Loucy (cell line): ENCODE data around the gene NBPF1.
"Not testable (repeated sequence)": the region's sequence is repeated elsewhere in the genome, so short reads cannot be mapped to it uniquely, and the experiment has no call there.

Experiments used
- H2AFZ ChIP-seq: fragments of 200-600 bp; sonication (generic); 2 replicates; pipeline ENCODE4 v1.6.0; 2016; ENCODE audit warnings: antibody characterized with exemption, mild to moderate bottlenecking, low read length, moderate library complexity
- H3F3A ChIP-seq: fragments of 200-600 bp; 2 replicates; pipeline ENCODE4 v1.6.0; 2016; ENCODE audit warnings: antibody characterized with exemption, low read depth, mild to moderate bottlenecking
- H3K27me3 ChIP-seq: fragments of 200-600 bp; sonication (generic); 2 replicates; pipeline ENCODE4 v1.6.1; 2014; ENCODE audit warnings: low read length, mild to moderate bottlenecking; ENCODE audit not compliant: insufficient read depth, poor library complexity, severe bottlenecking
- H3K36me3 ChIP-seq: fragments of 200-600 bp; sonication (generic); 2 replicates; pipeline ENCODE4 v1.6.1; 2016; ENCODE audit warnings: low read length; ENCODE audit not compliant: insufficient read depth
- H3K4me1 ChIP-seq: fragments of 200-600 bp; sonication (generic); 2 replicates; pipeline ENCODE4 v1.5.1; 2014; ENCODE audit warnings: low read length, mild to moderate bottlenecking; ENCODE audit not compliant: insufficient read depth, poor library complexity, severe bottlenecking
- H3K4me2 ChIP-seq: fragments of 200-600 bp; sonication (generic); 2 replicates; pipeline ENCODE4 v1.6.0; 2014; ENCODE audit warnings: antibody characterized with exemption, low read length, low read depth, mild to moderate bottlenecking; ENCODE audit not compliant: poor library complexity, severe bottlenecking
- H3K4me3 ChIP-seq: fragments of 200-600 bp; sonication (generic); 2 replicates; pipeline ENCODE4 v1.5.1; 2014; ENCODE audit warnings: low read length, mild to moderate bottlenecking, mixed read lengths; ENCODE audit not compliant: poor library complexity, severe bottlenecking
- H3K79me2 ChIP-seq: fragments of 200-600 bp; sonication (generic); 2 replicates; pipeline ENCODE4 v1.6.1; 2014; ENCODE audit warnings: low read length; ENCODE audit not compliant: insufficient read depth
- H3K9ac ChIP-seq: fragments of 200-600 bp; sonication (generic); 2 replicates; pipeline ENCODE4 v1.6.0; 2014; ENCODE audit warnings: mild to moderate bottlenecking, low read depth, low read length, moderate library complexity; ENCODE audit not compliant: poor library complexity, severe bottlenecking
- H3K9me2 ChIP-seq: fragments of 200-600 bp; sonication (generic); replicated peaks from 2 replicates; pipeline ENCODE4 v1.6.1; 2016; ENCODE audit warnings: low read depth, low read length, mixed read lengths
- H3K9me3 ChIP-seq: fragments of 200-600 bp; sonication (generic); 2 replicates; pipeline ENCODE4 v1.6.1; 2014; ENCODE audit warnings: mild to moderate bottlenecking, antibody characterized with exemption, low read length, low read depth; ENCODE audit not compliant: insufficient read depth
- H4K20me1 ChIP-seq: fragments of 200-600 bp; sonication (generic); 2 replicates; pipeline ENCODE4 v1.6.0; 2014; ENCODE audit warnings: antibody characterized with exemption, low read length, mild to moderate bottlenecking; ENCODE audit not compliant: insufficient read depth, poor library complexity, severe bottlenecking

Gene NBPF1

DNA sequence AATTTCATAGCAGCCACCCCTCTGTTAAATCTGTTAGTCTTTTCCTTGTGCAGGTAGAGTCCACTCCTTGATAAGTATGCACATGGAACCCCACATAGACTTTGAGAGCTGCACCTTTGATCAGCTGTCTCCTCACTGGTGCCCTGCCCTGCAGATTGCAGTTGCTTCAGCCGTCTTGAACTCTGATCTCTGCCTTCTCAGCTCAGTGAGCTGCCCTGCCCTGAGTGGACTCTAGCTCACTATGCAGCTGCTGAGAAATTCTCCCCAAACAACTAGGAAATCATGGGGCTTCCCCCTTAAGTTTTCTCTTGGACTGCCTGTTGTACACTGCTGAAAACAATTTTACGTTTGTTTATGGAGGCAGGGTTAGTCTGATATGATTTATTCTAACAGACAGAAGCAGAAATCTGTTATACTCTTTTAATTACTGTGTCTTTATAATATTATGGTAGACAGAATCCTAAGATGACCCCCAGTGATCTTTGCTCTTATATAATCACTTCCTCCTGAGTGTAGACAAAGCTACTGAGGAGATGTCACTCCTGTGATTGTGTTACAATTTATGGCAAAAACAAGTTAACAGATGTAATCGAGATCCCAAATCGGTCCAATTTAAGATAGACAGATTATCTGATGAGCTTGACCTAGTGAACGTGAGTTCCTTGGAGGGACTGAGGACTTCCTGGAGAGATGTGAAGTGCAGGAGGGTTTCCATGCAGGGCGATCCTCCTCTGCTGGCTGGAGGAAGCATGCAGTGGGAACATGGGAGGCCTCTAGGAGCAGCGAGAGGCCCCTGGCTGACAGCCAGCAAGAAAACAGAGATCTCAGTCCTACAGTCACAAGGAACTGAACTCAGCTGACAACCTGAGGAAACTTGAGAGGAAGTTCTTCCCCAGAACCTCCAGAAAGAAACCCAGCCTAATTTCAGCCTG, 12.2 kb downstream of the NBPF1 start:
- H3K9ac ChIP-seq, H3F3A ChIP-seq, H3K4me2 ChIP-seq, H3K79me2 ChIP-seq, H3K9me3 ChIP-seq, H3K4me3 ChIP-seq, H4K20me1 ChIP-seq, H3K9me2 ChIP-seq, H2AFZ ChIP-seq, H3K27me3 ChIP-seq, H3K36me3 ChIP-seq: not testable (repeated sequence)
- H3K4me1 ChIP-seq = peaks cover 12% of the 10 kb centered on the region

GRCh38 chr1:16599326-16599725, 14.0 kb downstream of the NBPF1 start:
- not testable (repeated sequence) for H2AFZ ChIP-seq, H3F3A ChIP-seq, H4K20me1 ChIP-seq, H3K9me2 ChIP-seq, H3K4me2 ChIP-seq, H3K4me3 ChIP-seq, H3K9me3 ChIP-seq, H3K4me1 ChIP-seq, H3K79me2 ChIP-seq, H3K9ac ChIP-seq, H3K27me3 ChIP-seq, H3K36me3 ChIP-seq

GRCh38 chr1:16595216-16595615, 18.1 kb downstream of the NBPF1 start:
- H3K4me1 ChIP-seq, H2AFZ ChIP-seq, H3K4me2 ChIP-seq, H4K20me1 ChIP-seq, H3K4me3 ChIP-seq, H3K9me3 ChIP-seq, H3F3A ChIP-seq, H3K79me2 ChIP-seq, H3K36me3 ChIP-seq, H3K27me3 ChIP-seq, H3K9ac ChIP-seq, H3K9me2 ChIP-seq: not testable (repeated sequence)

GRCh38 chr1:16591845-16592244, 21.5 kb downstream of the NBPF1 start:
- H3K4me1 ChIP-seq, H4K20me1 ChIP-seq, H3K27me3 ChIP-seq, H3F3A ChIP-seq, H3K4me3 ChIP-seq, H3K79me2 ChIP-seq, H3K36me3 ChIP-seq, H2AFZ ChIP-seq, H3K9ac ChIP-seq, H3K4me2 ChIP-seq, H3K9me2 ChIP-seq, H3K9me3 ChIP-seq: not testable (repeated sequence)

- H3K9me3 ChIP-seq, H3K4me2 ChIP-seq, H3K4me3 ChIP-seq, H3K9ac ChIP-seq, H3K36me3 ChIP-seq, H2AFZ ChIP-seq, H3F3A ChIP-seq, H3K27me3 ChIP-seq, H3K9me2 ChIP-seq, H4K20me1 ChIP-seq, H3K4me1 ChIP-seq, H3K79me2 ChIP-seq: not testable (repeated sequence)
Measured at GRCh38 chr1:16588081-16588480, 25.3 kb downstream of the NBPF1 start.

DNA sequence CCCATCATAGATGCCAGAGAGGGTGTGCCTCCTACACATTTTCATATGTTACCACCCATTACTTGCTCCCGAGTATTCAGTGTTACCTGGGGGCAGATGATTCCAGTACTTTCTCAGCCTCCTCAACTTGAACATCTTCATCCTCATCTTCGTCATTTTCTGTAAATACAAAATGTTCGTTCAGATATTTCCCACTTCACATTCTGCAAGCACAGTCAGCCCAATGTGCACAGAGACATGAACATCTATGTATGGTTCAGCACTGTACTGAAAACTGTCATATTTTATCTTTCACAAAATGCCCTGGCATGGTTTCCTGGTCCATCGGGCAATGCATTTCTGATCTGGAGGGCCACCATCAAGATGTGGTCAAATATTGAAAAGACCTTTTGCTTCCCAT, 25.7 kb downstream of the NBPF1 start:
- not testable (repeated sequence) for H3F3A ChIP-seq, H3K27me3 ChIP-seq, H4K20me1 ChIP-seq, H3K9ac ChIP-seq, H3K4me2 ChIP-seq, H2AFZ ChIP-seq, H3K79me2 ChIP-seq, H3K9me2 ChIP-seq, H3K9me3 ChIP-seq, H3K4me3 ChIP-seq, H3K36me3 ChIP-seq, H3K4me1 ChIP-seq

DNA sequence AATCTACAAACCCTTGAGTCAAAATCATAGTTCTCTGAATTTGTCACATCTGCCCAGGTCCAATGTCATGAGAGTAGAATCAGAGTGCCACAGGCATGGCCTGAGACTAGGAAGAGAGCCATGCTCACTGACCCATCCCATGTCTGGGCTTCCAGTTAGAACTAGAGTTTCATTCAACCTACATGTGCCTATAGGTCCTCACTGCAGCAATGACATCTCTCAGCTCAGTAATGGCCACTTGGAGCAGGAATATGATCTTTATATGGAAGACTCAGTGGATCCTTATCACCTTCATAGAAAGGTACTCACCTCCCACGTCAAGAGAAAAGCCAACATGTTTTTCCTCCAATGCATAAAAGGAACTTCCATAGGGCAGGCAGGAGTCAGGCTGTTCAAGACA, 48.0 kb downstream of the NBPF1 start:
- not testable (repeated sequence) for H3K79me2 ChIP-seq, H3K9me2 ChIP-seq

More for the DNA sequence above, 48.0 kb downstream of the NBPF1 start:
- not testable (repeated sequence) for H4K20me1 ChIP-seq, H3F3A ChIP-seq, H3K4me2 ChIP-seq, H3K4me1 ChIP-seq, H3K9me3 ChIP-seq, H3K4me3 ChIP-seq, H3K27me3 ChIP-seq, H3K36me3 ChIP-seq, H2AFZ ChIP-seq, H3K9ac ChIP-seq
